Fibroblast of lung (primary cell): ENCODE measurements around the gene PRR5L. TPM values are rescaled to one million over a fixed set of nuclear protein-coding genes. Genes with fewer than 3 reads are reported as not detected.
A peak's percentile ranks its signal among the peaks of the same experiment; 100 is the strongest.

Source experiments
- DNase-seq, 2 donors: peaks; one replicate each; pipeline versions ENCODE4 v3.0.0 to v3.0.0-alpha.2; 2010; ENCODE audit warnings: low read depth in 2 of 2
- H2AFZ ChIP-seq: 2 replicates; pipeline ENCODE4 v1.5.1; 2012; ENCODE audit warnings: low read length, control low read depth, inconsistent platforms
- H3K27ac ChIP-seq: 2 replicates; pipeline ENCODE4 v1.5.1; 2011; ENCODE audit warnings: low read length, control low read depth; ENCODE audit not compliant: insufficient read depth
- H3K27me3 ChIP-seq: 2 replicates; pipeline ENCODE4 v1.5.1; 2011; ENCODE audit warnings: mild to moderate bottlenecking, low read length; ENCODE audit not compliant: control insufficient read depth, insufficient read depth
- H3K36me3 ChIP-seq: 2 replicates; pipeline ENCODE4 v1.5.1; 2011; ENCODE audit warnings: low read length; ENCODE audit not compliant: control insufficient read depth, insufficient read depth
- H3K4me1 ChIP-seq: 2 replicates; pipeline ENCODE4 v1.5.1; 2011; ENCODE audit warnings: low read length; ENCODE audit not compliant: control insufficient read depth, insufficient read depth; ENCODE audit errors: extremely low read depth
- H3K4me2 ChIP-seq: 2 replicates; pipeline ENCODE4 v1.5.1; 2011; ENCODE audit warnings: low read length, control low read depth; ENCODE audit not compliant: insufficient read depth; ENCODE audit errors: extremely low read depth
- H3K4me3 ChIP-seq, 4 experiments: fragments of 200-600 bp in 1 of 4; sonication (generic) in 1 of 4; replicated peaks in 1 of 4; 2 replicates each; pipeline ENCODE4 v1.5.1; 2011 to 2016; ENCODE audit warnings: low read length in 4 of 4, low read depth in 3 of 4, mild to moderate bottlenecking in 3 of 4, control low read depth in 2 of 4, inconsistent platforms in 1 of 4, mixed read lengths in 1 of 4; ENCODE audit not compliant: insufficient read depth in 1 of 4; ENCODE audit errors: control extremely low read depth in 1 of 4
- H3K79me2 ChIP-seq: 2 replicates; pipeline ENCODE4 v1.5.1; 2012; ENCODE audit warnings: mild to moderate bottlenecking, low read length, inconsistent platforms; ENCODE audit not compliant: control insufficient read depth, insufficient read depth
- H3K9ac ChIP-seq: 2 replicates; pipeline ENCODE4 v1.5.1; 2011; ENCODE audit warnings: mild to moderate bottlenecking, low read length, control low read depth; ENCODE audit not compliant: insufficient read depth
- H3K9me3 ChIP-seq: 2 replicates; pipeline ENCODE4 v1.5.1; 2012; ENCODE audit warnings: low read depth, low read length; ENCODE audit not compliant: control insufficient read depth, insufficient read depth
- H4K20me1 ChIP-seq: 2 replicates; pipeline ENCODE4 v1.5.1; 2011; ENCODE audit warnings: low read length; ENCODE audit not compliant: control insufficient read depth, insufficient read depth; ENCODE audit errors: extremely low read depth
- EZH2 ChIP-seq: IDR thresholded peaks from 2 replicates; pipeline ENCODE4 v1.5.1; 2012; ENCODE audit warnings: low read length, control low read depth, mild to moderate bottlenecking; ENCODE audit errors: missing control alignments
- polyA plus RNA-seq, 2 donors: library from polyadenylated mRNA; depleted of rRNA in 1 of 2; stranded (reverse) in 1 of 2; unstranded in 1 of 2; fragments of >200 nt; gene quantifications; 2 replicates each; pipeline ENCODE4 v1.2.1, GENCODE V29; 2011 to 2012; ENCODE audit warnings: missing spikeins in 1 of 2
- total RNA-seq: library from RNA; depleted of rRNA; stranded (reverse); fragments of >200 nt; gene quantifications from 2 replicates; pipeline ENCODE4 v1.2.1, GENCODE V29; 2014
- TF ChIP-seq, protein P1 (sequence below), 2 donors: IDR thresholded peaks in 1 of 2; conservative IDR thresholded peaks in 1 of 2; 1 replicate in 1 of 2; 2 replicates in 1 of 2; pipeline ENCODE4 v1.5.1; 2011 to 2012; ENCODE audit warnings: low read length in 2 of 2, control low read depth in 1 of 2, inconsistent platforms in 1 of 2, low read depth in 1 of 2, mild to moderate bottlenecking in 1 of 2

The PRR5L gene
- total and polyA plus RNA-seq, 2 donors (not counting 1 experiment from before 2014, with no cell fraction given) = 2.8 to 6.3 TPM

DNA sequence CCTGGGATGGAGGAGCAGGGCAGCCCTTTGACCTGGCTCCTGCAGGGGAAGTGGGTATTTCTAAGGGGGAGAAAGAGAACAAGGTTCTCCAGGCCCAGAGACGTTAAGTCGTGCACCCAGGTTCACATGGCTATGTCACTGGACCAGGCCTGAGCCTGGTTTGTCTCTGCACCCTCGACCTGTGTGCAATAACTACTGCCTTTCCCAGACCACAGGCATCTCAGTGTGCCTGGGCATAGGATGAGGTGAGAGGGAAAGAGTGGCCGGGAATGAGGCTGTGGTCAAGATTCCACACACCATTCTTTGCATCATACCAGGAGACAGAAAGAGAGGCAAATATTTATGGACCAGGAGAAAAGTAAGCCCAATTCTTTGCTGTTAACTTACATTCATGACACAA lies 66.8 kb downstream of the PRR5L start:
- H3K27me3 ChIP-seq = no peaks in the 10 kb centered on the region
- H3K9me3 ChIP-seq = no peaks in the 10 kb centered on the region
- no peaks in the 10 kb centered on the region for H3K79me2 ChIP-seq
- H3K4me3 ChIP-seq = no peak overlapping the region
- no peak overlapping the region for H3K4me2 ChIP-seq
- H3K4me1 ChIP-seq = no peaks in the 10 kb centered on the region
- DNase-seq = peak; percentile 38 to 95
- H3K9ac ChIP-seq = no peak overlapping the region
- no peaks in the 10 kb centered on the region for H4K20me1 ChIP-seq
- TF ChIP-seq EZH2 = no peak
- TF ChIP-seq, protein P1, sequence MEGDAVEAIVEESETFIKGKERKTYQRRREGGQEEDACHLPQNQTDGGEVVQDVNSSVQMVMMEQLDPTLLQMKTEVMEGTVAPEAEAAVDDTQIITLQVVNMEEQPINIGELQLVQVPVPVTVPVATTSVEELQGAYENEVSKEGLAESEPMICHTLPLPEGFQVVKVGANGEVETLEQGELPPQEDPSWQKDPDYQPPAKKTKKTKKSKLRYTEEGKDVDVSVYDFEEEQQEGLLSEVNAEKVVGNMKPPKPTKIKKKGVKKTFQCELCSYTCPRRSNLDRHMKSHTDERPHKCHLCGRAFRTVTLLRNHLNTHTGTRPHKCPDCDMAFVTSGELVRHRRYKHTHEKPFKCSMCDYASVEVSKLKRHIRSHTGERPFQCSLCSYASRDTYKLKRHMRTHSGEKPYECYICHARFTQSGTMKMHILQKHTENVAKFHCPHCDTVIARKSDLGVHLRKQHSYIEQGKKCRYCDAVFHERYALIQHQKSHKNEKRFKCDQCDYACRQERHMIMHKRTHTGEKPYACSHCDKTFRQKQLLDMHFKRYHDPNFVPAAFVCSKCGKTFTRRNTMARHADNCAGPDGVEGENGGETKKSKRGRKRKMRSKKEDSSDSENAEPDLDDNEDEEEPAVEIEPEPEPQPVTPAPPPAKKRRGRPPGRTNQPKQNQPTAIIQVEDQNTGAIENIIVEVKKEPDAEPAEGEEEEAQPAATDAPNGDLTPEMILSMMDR (conservative IDR thresholded peaks at IDR 0.05 in 1 of 2, IDR thresholded peaks at IDR 0.05 in 1 of 2; ENCODE audit: low read depth in 1 of 2, low read length in 2 of 2) = no peak
- no peak overlapping the region for H2AFZ ChIP-seq
- no peak overlapping the region for H3K27ac ChIP-seq
- H3K36me3 ChIP-seq = no peaks in the 10 kb centered on the region

DNA sequence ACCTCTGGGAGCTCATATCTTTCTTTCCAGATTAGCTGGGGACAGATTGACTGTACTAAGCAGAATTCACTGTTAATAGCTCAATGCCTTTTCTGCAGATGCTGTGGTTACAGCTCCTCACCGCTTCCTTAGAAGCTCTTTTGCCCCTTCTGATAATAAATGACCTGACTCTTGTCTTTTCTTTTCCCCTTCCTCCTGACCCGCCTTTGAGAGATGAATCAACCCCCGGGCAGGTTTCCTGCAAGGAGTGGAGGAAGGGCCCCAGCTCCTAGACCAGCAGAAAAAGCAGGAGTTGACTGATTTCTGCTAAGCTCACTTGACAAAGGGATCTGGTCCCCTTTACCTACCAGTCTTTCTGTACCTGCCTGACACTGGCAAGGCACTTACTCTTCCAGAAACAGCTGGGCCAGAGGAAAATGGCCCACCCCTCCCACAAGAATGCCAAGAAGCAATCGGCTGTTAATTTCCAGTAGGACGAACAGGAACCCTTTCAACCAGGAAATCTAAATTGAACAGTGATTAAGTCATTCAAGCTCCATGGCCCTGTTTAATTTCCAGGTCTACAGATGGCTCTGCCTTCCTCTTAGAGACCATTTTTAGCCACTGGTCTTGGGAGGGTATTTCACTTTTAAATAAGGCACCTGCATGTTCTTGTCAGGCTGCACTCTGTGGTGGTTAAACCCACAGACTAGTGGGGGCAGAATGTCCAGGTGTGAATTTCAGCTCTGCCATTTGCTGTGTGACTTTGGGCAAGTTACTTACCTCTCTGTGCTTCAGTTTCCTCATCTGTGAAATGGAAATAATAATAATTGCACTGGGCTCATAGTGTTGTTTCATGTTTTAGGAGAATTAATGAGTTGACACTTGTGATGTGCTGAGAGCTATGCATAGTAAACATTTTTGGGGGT lies 67.5 kb downstream of the PRR5L start:
- H3K9me3 ChIP-seq = no peaks in the 10 kb centered on the region
- no peaks in the 10 kb centered on the region for H3K4me1 ChIP-seq
- no peak overlapping the region for H3K4me3 ChIP-seq
- H3K79me2 ChIP-seq = no peaks in the 10 kb centered on the region
- H4K20me1 ChIP-seq = no peaks in the 10 kb centered on the region
- no peaks in the 10 kb centered on the region for H3K36me3 ChIP-seq
- H3K9ac ChIP-seq = no peak overlapping the region
- no peak overlapping the region for H3K4me2 ChIP-seq
- no peak for TF ChIP-seq EZH2
- TF ChIP-seq, protein P1 (conservative IDR thresholded peaks at IDR 0.05 in 1 of 2, IDR thresholded peaks at IDR 0.05 in 1 of 2; ENCODE audit: low read depth in 1 of 2, low read length in 2 of 2) = no peak
- DNase-seq = peak in 1 of 2 donors; percentile 83
- no peak overlapping the region for H2AFZ ChIP-seq
- no peak overlapping the region for H3K27ac ChIP-seq
- H3K27me3 ChIP-seq = no peaks in the 10 kb centered on the region

DNA sequence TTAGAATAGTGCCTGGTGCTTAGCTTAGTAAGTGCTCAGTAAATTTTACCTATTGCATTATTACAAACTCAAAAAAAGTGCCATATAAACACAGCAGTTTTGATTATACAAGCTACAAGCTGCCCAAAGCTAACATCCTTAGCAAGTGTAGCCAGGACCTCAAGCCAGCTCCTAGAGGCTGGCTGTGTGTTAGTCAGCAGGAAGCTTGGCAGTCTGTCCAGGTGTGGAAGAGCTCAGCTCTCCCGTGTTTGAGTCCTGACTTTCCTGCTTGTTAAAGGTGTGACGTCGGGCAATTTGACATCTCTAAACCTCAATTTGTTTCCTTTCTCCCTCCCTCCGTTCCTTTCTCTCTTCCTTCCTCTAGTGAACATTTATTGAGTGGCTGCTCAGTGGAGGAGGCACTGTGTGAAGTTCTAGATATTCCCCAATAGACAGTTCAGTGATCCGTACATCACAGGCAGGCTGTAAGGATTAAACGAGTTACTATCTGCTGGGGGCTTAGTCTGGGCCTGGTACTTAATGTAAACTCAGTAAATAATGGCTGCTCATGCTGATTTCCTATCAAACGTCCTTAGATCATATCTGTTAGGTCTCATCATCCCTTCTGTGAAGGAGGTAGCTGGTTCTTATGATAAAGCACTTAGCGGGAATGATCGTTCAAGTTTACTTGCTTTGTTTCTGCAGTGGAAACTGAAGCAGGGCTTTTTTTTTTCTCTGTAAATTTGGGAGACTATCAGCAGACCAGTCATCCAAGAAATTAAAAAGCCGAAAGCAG lies 68.7 kb downstream of the PRR5L start:
- no peak overlapping the region for H3K4me3 ChIP-seq
- H3K36me3 ChIP-seq = no peaks in the 10 kb centered on the region
- DNase-seq = peak in 1 of 2 donors; percentile 72
- no peak overlapping the region for H3K27ac ChIP-seq
- TF ChIP-seq EZH2 = no peak
- TF ChIP-seq, protein P1 (conservative IDR thresholded peaks at IDR 0.05 in 1 of 2, IDR thresholded peaks at IDR 0.05 in 1 of 2; ENCODE audit: low read depth in 1 of 2, low read length in 2 of 2) = no peak
- no peaks in the 10 kb centered on the region for H3K27me3 ChIP-seq
- H3K9ac ChIP-seq = no peak overlapping the region
- H3K4me2 ChIP-seq = no peak overlapping the region
- H3K79me2 ChIP-seq = no peaks in the 10 kb centered on the region
- H2AFZ ChIP-seq = no peak overlapping the region
- H3K9me3 ChIP-seq = no peaks in the 10 kb centered on the region
- no peaks in the 10 kb centered on the region for H3K4me1 ChIP-seq
- H4K20me1 ChIP-seq = no peaks in the 10 kb centered on the region
